ENCODE measurements around the gene ZNF805.

DNA sequence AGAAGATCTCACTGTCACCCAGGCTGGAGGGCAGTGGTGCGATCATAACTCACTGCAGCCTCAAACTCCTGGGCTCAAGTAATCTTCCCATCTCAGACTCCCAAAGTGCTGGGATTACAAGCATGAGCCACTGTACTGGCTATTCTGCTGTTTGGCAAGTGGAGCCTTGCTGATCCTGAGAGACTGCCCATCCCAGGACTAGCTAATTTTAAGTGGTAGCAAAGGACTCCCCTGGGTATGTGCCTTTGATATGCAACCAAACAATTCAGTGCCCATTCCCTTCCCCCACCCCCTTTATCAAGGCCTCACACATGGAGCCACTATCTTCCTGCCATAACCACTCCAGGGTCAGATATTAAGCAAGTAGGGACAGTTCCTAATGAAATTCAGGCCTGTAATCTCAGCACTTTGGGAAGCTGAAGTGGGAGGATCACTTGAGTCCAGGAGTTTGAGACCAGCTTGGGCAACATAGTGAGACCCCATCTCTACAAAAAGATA is 22.9 kb downstream of the ZNF805 start:
- TF ChIP-seq, protein P1, sequence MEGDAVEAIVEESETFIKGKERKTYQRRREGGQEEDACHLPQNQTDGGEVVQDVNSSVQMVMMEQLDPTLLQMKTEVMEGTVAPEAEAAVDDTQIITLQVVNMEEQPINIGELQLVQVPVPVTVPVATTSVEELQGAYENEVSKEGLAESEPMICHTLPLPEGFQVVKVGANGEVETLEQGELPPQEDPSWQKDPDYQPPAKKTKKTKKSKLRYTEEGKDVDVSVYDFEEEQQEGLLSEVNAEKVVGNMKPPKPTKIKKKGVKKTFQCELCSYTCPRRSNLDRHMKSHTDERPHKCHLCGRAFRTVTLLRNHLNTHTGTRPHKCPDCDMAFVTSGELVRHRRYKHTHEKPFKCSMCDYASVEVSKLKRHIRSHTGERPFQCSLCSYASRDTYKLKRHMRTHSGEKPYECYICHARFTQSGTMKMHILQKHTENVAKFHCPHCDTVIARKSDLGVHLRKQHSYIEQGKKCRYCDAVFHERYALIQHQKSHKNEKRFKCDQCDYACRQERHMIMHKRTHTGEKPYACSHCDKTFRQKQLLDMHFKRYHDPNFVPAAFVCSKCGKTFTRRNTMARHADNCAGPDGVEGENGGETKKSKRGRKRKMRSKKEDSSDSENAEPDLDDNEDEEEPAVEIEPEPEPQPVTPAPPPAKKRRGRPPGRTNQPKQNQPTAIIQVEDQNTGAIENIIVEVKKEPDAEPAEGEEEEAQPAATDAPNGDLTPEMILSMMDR (conservative IDR thresholded peaks at IDR 0.05; ENCODE audit: low read length) = no peak
- no peak for TF ChIP-seq EZH2phosphoT487 (IDR thresholded peaks at IDR 0.05; ENCODE audit: borderline replicate concordance, low read depth, low read length)
